Measurements from ENCODE around the gene CLSTN3. TPM values are rescaled to one million over a fixed set of nuclear protein-coding genes. Genes with fewer than 3 reads are reported as not detected.

CLSTN3 gene
- polyA plus RNA-seq, 1 of the 3 experiments (the other 2 are of a cell fraction) = 12.7 TPM

DNA sequence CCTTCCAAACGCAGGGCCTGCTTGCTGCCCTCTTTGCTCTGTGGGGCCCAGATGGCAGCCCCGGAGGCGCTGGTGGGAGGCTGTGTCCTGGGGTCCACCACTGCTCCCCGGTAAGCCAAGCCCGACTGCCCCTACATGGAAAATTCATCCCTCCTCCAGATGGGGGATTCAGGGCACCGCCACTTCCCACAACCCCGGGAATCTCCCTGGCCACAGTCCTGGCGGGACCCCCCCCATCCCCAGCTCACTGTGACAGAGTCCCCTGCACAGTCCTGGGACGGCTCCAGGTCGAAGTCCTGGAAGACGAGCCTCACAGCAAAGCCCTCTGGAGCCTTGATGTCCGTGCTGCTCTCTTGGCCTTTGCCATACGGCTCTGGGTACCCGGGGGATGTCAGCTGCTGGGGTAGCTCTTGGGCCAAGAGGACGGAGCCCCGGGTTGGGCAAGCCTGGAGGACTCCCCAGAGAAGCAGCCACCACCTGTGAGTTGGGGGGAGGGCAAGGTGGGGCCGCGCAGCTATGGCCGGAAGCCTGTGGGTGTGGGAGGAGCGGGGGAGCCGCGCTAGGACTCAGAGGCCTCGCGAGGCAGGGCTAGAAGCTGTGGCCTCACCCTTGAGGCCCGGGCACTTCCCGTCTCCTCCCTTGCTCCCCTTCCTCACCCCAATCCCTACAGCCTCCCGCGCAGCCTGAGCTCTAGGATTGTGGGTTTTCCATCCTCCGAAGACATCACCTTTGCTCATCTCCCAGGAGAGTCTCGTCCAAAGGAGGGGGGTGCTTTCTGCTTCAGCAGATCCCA lies 22.0 kb upstream of the CLSTN3 start (continued):
- TF ChIP-seq, protein P1, sequence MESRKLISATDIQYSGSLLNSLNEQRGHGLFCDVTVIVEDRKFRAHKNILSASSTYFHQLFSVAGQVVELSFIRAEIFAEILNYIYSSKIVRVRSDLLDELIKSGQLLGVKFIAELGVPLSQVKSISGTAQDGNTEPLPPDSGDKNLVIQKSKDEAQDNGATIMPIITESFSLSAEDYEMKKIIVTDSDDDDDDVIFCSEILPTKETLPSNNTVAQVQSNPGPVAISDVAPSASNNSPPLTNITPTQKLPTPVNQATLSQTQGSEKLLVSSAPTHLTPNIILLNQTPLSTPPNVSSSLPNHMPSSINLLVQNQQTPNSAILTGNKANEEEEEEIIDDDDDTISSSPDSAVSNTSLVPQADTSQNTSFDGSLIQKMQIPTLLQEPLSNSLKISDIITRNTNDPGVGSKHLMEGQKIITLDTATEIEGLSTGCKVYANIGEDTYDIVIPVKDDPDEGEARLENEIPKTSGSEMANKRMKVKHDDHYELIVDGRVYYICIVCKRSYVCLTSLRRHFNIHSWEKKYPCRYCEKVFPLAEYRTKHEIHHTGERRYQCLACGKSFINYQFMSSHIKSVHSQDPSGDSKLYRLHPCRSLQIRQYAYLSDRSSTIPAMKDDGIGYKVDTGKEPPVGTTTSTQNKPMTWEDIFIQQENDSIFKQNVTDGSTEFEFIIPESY (IDR thresholded peaks at IDR 0.05; ENCODE audit: borderline replicate concordance, low read depth) = peak; percentile 42; the same call in 1 of the 2 replicates

DNA sequence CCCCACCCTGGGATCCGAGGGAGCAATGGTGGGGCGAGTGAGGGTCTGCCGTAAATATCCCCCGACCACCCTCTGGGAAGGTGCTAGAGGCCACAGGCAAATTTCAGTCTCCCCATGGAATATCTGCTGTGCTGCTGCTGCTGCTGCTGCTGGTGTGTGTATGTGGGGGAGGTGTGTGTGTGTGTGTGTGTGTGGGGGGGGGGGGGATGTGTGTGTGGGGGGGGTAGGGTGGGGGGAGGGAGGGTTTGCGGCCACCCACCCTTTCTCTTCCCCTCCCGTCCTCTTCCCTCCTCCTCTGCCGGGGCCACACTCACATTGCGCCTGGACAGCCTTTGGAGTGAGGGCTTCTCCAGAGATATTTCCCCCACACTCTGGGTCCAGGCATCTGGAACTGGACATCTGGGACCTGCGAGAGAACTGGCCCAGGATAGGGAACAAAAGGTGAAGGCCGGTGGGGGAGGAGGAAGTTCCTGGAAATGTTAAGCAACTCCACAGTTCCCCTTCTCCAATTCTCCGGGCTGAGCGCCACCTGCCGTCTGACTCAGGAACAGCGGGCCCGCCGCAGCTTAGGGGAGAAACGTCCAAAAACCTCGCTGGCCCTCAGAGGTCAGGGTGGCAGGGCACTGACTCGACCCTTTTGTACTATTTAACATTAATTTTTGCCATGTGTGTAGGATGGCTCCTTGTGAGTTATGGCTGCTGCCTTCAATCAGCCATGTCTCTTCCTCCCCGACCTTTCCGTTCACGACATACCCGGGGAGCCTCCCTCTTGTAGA lies 21.2 kb upstream of the CLSTN3 start, which contains the start of gene C1RL:
C1RL (minus strand) TSS at position 419 of the 776 bp plus-strand sequence; CDS start at position 385, 34 bp downstream.
- H3K4me1 ChIP-seq (ENCODE audit: control insufficient read depth in 1 of 2, insufficient read depth in 2 of 2, low read depth in 1 of 2, low read length in 1 of 2) = peaks cover 0 to 23% of the 10 kb centered on the region in 2 experiments; a peak in 2 of 4 replicates
- peak within 1 kb of the TSS; percentile 83 for H3K9ac ChIP-seq
- H3K4me3 ChIP-seq (ENCODE audit: low read depth in 2 of 2, low read length in 1 of 2) = peak within 1 kb of the TSS; percentile 55 to 56
- peak within 1 kb of the TSS; percentile 61 to 83 for H3K27ac ChIP-seq (ENCODE audit: low read depth in 2 of 2, low read length in 1 of 2)
- peaks cover 0 to 5% of the 10 kb centered on the region in 2 experiments for H3K36me3 ChIP-seq (replicated peaks in 1 of 2; ENCODE audit: control insufficient read depth in 1 of 2, insufficient read depth in 2 of 2, low read length in 1 of 2)
- CTCF ChIA-PET = interaction anchor here (0.7 to 3.9 kb wide), 28 partner anchors 9 to 182 kb away, joined by 3 to 28 read pairs (median 4); partner anchors contain the start of genes C12orf57, C1R, C1S and CLSTN3
- H3K4me2 ChIP-seq = peak within 1 kb of the TSS; percentile 80
- 0 out of 2 replicates have a peak within 1 kb of the TSS, but pooled peaks have one; percentile 79 for H2AFZ ChIP-seq (ENCODE audit: low read depth)
- no peaks in the 10 kb centered on the region for H3K79me2 ChIP-seq (ENCODE audit: insufficient read depth)
- TF ChIP-seq JUND (IDR thresholded peaks at IDR 0.05) (no peak), RAD21 (IDR thresholded peaks at IDR 0.05; ENCODE audit: low read length) (peak; percentile 66), POLR2AphosphoS5 (IDR thresholded peaks at IDR 0.05; ENCODE audit: low read depth, low read length) (peak; percentile 49; the same call in 1 of the 2 replicates), GATA2 (CRISPR knock-in tag; IDR thresholded peaks at IDR 0.05) (no peak), SIN3A (IDR thresholded peaks at IDR 0.05; ENCODE audit: borderline replicate concordance, low read depth, low read length) (peak; percentile 76; the same call in 1 of the 2 replicates), FOXJ3 (CRISPR knock-in tag; IDR thresholded peaks at IDR 0.05) (no peak), EZH2phosphoT487 (IDR thresholded peaks at IDR 0.05; ENCODE audit: borderline replicate concordance, low read depth) (no peak), CHD2 (IDR thresholded peaks at IDR 0.05; ENCODE audit: low read length, partially characterized antibody) (peak; percentile 72), ELF1 (IDR thresholded peaks at IDR 0.05) (0 out of 2 replicates have a peak, but pooled peaks have one; percentile 18), TAF1 (IDR thresholded peaks at IDR 0.05; ENCODE audit: borderline replicate concordance, low read depth, low read length) (peak; percentile 65; the same call in 1 of the 2 replicates), SMC3 (IDR thresholded peaks at IDR 0.05; ENCODE audit: low read depth, low read length) (peak; percentile 69), RCOR1 (IDR thresholded peaks at IDR 0.05; ENCODE audit: low read length) (0 out of 2 replicates have a peak, but pooled peaks have one; percentile 30)
- TF ChIP-seq, protein P2, sequence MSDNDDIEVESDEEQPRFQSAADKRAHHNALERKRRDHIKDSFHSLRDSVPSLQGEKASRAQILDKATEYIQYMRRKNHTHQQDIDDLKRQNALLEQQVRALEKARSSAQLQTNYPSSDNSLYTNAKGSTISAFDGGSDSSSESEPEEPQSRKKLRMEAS (IDR thresholded peaks at IDR 0.05; ENCODE audit: low read depth) = no peak; the same call in 1 of the 2 replicates
- TF ChIP-seq, protein P3, sequence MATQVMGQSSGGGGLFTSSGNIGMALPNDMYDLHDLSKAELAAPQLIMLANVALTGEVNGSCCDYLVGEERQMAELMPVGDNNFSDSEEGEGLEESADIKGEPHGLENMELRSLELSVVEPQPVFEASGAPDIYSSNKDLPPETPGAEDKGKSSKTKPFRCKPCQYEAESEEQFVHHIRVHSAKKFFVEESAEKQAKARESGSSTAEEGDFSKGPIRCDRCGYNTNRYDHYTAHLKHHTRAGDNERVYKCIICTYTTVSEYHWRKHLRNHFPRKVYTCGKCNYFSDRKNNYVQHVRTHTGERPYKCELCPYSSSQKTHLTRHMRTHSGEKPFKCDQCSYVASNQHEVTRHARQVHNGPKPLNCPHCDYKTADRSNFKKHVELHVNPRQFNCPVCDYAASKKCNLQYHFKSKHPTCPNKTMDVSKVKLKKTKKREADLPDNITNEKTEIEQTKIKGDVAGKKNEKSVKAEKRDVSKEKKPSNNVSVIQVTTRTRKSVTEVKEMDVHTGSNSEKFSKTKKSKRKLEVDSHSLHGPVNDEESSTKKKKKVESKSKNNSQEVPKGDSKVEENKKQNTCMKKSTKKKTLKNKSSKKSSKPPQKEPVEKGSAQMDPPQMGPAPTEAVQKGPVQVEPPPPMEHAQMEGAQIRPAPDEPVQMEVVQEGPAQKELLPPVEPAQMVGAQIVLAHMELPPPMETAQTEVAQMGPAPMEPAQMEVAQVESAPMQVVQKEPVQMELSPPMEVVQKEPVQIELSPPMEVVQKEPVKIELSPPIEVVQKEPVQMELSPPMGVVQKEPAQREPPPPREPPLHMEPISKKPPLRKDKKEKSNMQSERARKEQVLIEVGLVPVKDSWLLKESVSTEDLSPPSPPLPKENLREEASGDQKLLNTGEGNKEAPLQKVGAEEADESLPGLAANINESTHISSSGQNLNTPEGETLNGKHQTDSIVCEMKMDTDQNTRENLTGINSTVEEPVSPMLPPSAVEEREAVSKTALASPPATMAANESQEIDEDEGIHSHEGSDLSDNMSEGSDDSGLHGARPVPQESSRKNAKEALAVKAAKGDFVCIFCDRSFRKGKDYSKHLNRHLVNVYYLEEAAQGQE (IDR thresholded peaks at IDR 0.05; ENCODE audit: low read depth, low read length) = 0 out of 2 replicates have a peak, but pooled peaks have one; percentile 39
- TF ChIP-seq, protein P4, sequence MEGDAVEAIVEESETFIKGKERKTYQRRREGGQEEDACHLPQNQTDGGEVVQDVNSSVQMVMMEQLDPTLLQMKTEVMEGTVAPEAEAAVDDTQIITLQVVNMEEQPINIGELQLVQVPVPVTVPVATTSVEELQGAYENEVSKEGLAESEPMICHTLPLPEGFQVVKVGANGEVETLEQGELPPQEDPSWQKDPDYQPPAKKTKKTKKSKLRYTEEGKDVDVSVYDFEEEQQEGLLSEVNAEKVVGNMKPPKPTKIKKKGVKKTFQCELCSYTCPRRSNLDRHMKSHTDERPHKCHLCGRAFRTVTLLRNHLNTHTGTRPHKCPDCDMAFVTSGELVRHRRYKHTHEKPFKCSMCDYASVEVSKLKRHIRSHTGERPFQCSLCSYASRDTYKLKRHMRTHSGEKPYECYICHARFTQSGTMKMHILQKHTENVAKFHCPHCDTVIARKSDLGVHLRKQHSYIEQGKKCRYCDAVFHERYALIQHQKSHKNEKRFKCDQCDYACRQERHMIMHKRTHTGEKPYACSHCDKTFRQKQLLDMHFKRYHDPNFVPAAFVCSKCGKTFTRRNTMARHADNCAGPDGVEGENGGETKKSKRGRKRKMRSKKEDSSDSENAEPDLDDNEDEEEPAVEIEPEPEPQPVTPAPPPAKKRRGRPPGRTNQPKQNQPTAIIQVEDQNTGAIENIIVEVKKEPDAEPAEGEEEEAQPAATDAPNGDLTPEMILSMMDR (IDR thresholded peaks at IDR 0.05) = peak; percentile 83
- 32% methylated on average over 18 of the region's 23 CpGs for WGBS (ENCODE audit: low lambda C conversion rate)
- H3K27me3 ChIP-seq (ENCODE audit: insufficient read depth) = no peaks in the 10 kb centered on the region
- 0 out of 2 replicates have a peak, but pooled peaks cover 6% of the 10 kb centered on the region for H3K9me3 ChIP-seq
- H3K9me2 ChIP-seq = no peaks in the 10 kb centered on the region
- no peaks in the 10 kb centered on the region for H4K20me1 ChIP-seq (ENCODE audit: insufficient read depth)
- H3F3A ChIP-seq (replicated peaks; ENCODE audit: insufficient read depth) = no peaks in the 10 kb centered on the region
- DNase-seq = peak; percentile 77
- POLR2A ChIA-PET = interaction anchor here (0.5 to 2.7 kb wide), 4 partner anchors 15 to 954 kb away, joined by 3 to 20 read pairs (median 4); partner anchors contain the start of genes C12orf57 and RNU7-1

Data from SK-N-SH (cell line).